ENCODE results near the gene TBX18. TPM values are rescaled to one million over a fixed set of nuclear protein-coding genes. Genes with fewer than 3 reads are reported as not detected.

Gene TBX18
- total RNA-seq, 1 donor, result 3.0 TPM

GRCh38 chr6:84770521-84770920 lies 6.1 kb upstream of the TBX18 start:
- no peak for DNase-seq (ENCODE audit: low read depth)
- no peak for TF ChIP-seq CTCF (IDR thresholded peaks at IDR 0.05; ENCODE audit: insufficient read depth, low read depth, low read length)
- no peak overlapping the region for H3K4me3 ChIP-seq (ENCODE audit: low read depth, low read length)

GRCh38 chr6:84769306-84769705 lies 4.9 kb upstream of the TBX18 start:
- no peak overlapping the region for H3K4me3 ChIP-seq (ENCODE audit: low read depth, low read length)
- TF ChIP-seq CTCF (IDR thresholded peaks at IDR 0.05; ENCODE audit: insufficient read depth, low read depth, low read length), result no peak
- DNase-seq (ENCODE audit: low read depth), result no peak

- DNase-seq (ENCODE audit: low read depth), result peak; percentile 11
- TF ChIP-seq CTCF (IDR thresholded peaks at IDR 0.05; ENCODE audit: insufficient read depth, low read depth, low read length), result no peak
- H3K4me3 ChIP-seq (ENCODE audit: low read depth, low read length), result peak overlapping the region; percentile 38
Measured at GRCh38 chr6:84768442-84769174, 4.2 kb upstream of the TBX18 start.

GRCh38 chr6:84767526-84768201 lies 3.3 kb upstream of the TBX18 start:
- H3K4me3 ChIP-seq (ENCODE audit: low read depth, low read length), result no peak overlapping the region
- DNase-seq (ENCODE audit: low read depth), result no peak
- TF ChIP-seq CTCF (IDR thresholded peaks at IDR 0.05; ENCODE audit: insufficient read depth, low read depth, low read length), result no peak

GRCh38 chr6:84766799-84767525 lies 2.6 kb upstream of the TBX18 start:
- TF ChIP-seq CTCF (IDR thresholded peaks at IDR 0.05; ENCODE audit: insufficient read depth, low read depth, low read length), result no peak
- no peak overlapping the region for H3K4me3 ChIP-seq (ENCODE audit: low read depth, low read length)
- DNase-seq (ENCODE audit: low read depth), result no peak

GRCh38 chr6:84766118-84766798 lies 1.9 kb upstream of the TBX18 start:
- no peak for DNase-seq (ENCODE audit: low read depth)
- TF ChIP-seq CTCF (IDR thresholded peaks at IDR 0.05; ENCODE audit: insufficient read depth, low read depth, low read length), result no peak
- H3K4me3 ChIP-seq (ENCODE audit: low read depth, low read length), result no peak overlapping the region
